ENCODE data around the gene NBPF6. TPM values are rescaled to one million over a fixed set of nuclear protein-coding genes. Genes with fewer than 3 reads are reported as not detected.
"Not testable (repeated sequence)": the region's sequence is repeated elsewhere in the genome, so short reads cannot be mapped to it uniquely, and the experiment has no call there.

Gene NBPF6
- total and polyA plus RNA-seq, 2 donors (not counting 1 experiment from before 2014, with no cell fraction given), result not detected

DNA sequence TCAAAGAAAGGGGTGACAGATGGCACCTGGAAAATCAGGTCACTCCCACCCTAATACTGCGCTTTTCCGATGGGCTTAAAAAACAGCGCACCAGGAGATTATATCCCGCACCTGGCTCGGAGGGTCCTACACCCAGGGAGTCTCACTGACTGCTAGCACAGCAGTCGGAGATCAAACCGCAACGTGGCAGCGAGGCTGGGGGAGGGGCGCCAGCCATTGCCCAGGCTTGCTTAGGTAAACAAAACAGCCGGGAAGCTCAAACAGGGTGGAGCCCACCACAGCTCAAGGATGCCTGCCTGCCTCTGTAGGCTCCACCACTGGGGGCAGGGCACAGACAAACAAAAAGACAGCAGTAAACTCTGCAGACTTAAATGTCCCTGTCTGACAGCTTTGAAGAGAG is 36.6 kb downstream of the NBPF6 start:
- intact Hi-C loops (cut with micrococcal nuclease); H3K27me3 ChIP-seq (replicated peaks in 1 of 4; ENCODE audit: control extremely low read depth in 1 of 4, control insufficient read depth in 3 of 4, insufficient read depth in 4 of 4, low read length in 3 of 4); H3K4me3 Mint-ChIP-seq; POLR2A ChIA-PET; DNase-seq; H2AFZ ChIP-seq (ENCODE audit: insufficient read depth, low read depth, low read length, poor library complexity, severe bottlenecking); H3K9me3 Mint-ChIP-seq (ENCODE audit: insufficient read depth); H3K36me3 ChIP-seq (replicated peaks in 1 of 2; ENCODE audit: control extremely low read depth in 1 of 2, control insufficient read depth in 1 of 2, extremely low read depth in 1 of 2, insufficient read depth in 2 of 2, low read length in 1 of 2); H3K9ac ChIP-seq (ENCODE audit: low read length); H3K79me2 ChIP-seq (ENCODE audit: control insufficient read depth, insufficient read depth, low read length); H3K4me2 ChIP-seq (replicated peaks; ENCODE audit: low read depth, low read length, poor library complexity, severe bottlenecking); H3K4me1 Mint-ChIP-seq; ATAC-seq (ENCODE audit: low read depth); H3K4me3 ChIP-seq (ENCODE audit: control extremely low read depth in 1 of 5, extremely low read depth in 1 of 5, insufficient read depth in 1 of 5, low read depth in 2 of 5, low read length in 4 of 5); H3K4me1 ChIP-seq (ENCODE audit: control insufficient read depth in 2 of 2, insufficient read depth in 2 of 2, low read length in 2 of 2); H3K27ac Mint-ChIP-seq; H3K27ac ChIP-seq (ENCODE audit: low read length in 2 of 2); H4K20me1 ChIP-seq (ENCODE audit: control insufficient read depth, insufficient read depth, low read length, poor library complexity, severe bottlenecking); CTCF ChIA-PET: not testable (repeated sequence)
- peaks cover 0 to 10% (median 0%) of the 10 kb centered on the region in 3 donors for H3K9me3 ChIP-seq (ENCODE audit: control extremely low read depth in 1 of 3, control insufficient read depth in 2 of 3, insufficient read depth in 1 of 3, low read length in 2 of 3)
- 98% methylated on average over 11 of the region's 11 CpGs for WGBS (ENCODE audit: insufficient coverage)
- H3K27me3 Mint-ChIP-seq, result peaks cover 10% of the 10 kb centered on the region

GRCh38 chr1:108495008-108495407 is 44.9 kb downstream of the NBPF6 start:
- H3K4me2 ChIP-seq (replicated peaks; ENCODE audit: low read depth, low read length, poor library complexity, severe bottlenecking); H3K4me1 ChIP-seq (ENCODE audit: control insufficient read depth in 2 of 2, insufficient read depth in 2 of 2, low read length in 2 of 2); H3K9ac ChIP-seq (ENCODE audit: low read length); H3K27me3 ChIP-seq (replicated peaks in 1 of 4; ENCODE audit: control extremely low read depth in 1 of 4, control insufficient read depth in 3 of 4, insufficient read depth in 4 of 4, low read length in 3 of 4); DNase-seq; CTCF ChIA-PET; H3K4me1 Mint-ChIP-seq; H3K4me3 ChIP-seq (ENCODE audit: control extremely low read depth in 1 of 5, extremely low read depth in 1 of 5, insufficient read depth in 1 of 5, low read depth in 2 of 5, low read length in 4 of 5); H3K27ac Mint-ChIP-seq; H3K79me2 ChIP-seq (ENCODE audit: control insufficient read depth, insufficient read depth, low read length); POLR2A ChIA-PET; ATAC-seq (ENCODE audit: low read depth); H4K20me1 ChIP-seq (ENCODE audit: control insufficient read depth, insufficient read depth, low read length, poor library complexity, severe bottlenecking); H3K27ac ChIP-seq (ENCODE audit: low read length in 2 of 2); H3K36me3 ChIP-seq (replicated peaks in 1 of 2; ENCODE audit: control extremely low read depth in 1 of 2, control insufficient read depth in 1 of 2, extremely low read depth in 1 of 2, insufficient read depth in 2 of 2, low read length in 1 of 2); intact Hi-C loops (cut with micrococcal nuclease); H3K4me3 Mint-ChIP-seq; H2AFZ ChIP-seq (ENCODE audit: insufficient read depth, low read depth, low read length, poor library complexity, severe bottlenecking); H3K9me3 ChIP-seq (ENCODE audit: control extremely low read depth in 1 of 3, control insufficient read depth in 2 of 3, insufficient read depth in 1 of 3, low read length in 2 of 3); H3K9me3 Mint-ChIP-seq (ENCODE audit: insufficient read depth): not testable (repeated sequence)
- WGBS (ENCODE audit: insufficient coverage), result 100% methylated on average over 1 of the region's 1 CpG
- peaks cover 15% of the 10 kb centered on the region for H3K27me3 Mint-ChIP-seq

DNA sequence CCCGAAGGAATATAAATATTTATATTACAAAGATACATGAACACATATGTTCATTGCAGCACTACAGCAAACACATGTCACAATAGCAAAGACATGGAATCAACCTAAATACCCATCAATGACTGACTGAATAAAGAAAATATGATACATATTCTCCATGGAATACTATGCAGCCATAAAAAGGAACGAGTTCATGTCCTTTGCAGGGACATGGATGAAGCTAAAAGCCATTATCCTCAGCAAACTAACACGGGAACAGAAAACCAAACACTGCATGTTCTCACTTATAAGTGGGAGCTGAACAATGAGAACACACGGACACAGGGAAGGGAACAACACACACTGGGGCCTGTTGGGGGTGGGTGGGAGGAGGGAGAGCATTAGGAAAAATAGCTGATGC is 46.7 kb downstream of the NBPF6 start:
- 40% methylated on average over 1 of the region's 4 CpGs for WGBS (ENCODE audit: insufficient coverage)
- H3K4me3 Mint-ChIP-seq; H3K36me3 ChIP-seq (replicated peaks in 1 of 2; ENCODE audit: control extremely low read depth in 1 of 2, control insufficient read depth in 1 of 2, extremely low read depth in 1 of 2, insufficient read depth in 2 of 2, low read length in 1 of 2); H3K79me2 ChIP-seq (ENCODE audit: control insufficient read depth, insufficient read depth, low read length); H2AFZ ChIP-seq (ENCODE audit: insufficient read depth, low read depth, low read length, poor library complexity, severe bottlenecking); H3K4me1 ChIP-seq (ENCODE audit: control insufficient read depth in 2 of 2, insufficient read depth in 2 of 2, low read length in 2 of 2); CTCF ChIA-PET; H3K9me3 ChIP-seq (ENCODE audit: control extremely low read depth in 1 of 3, control insufficient read depth in 2 of 3, insufficient read depth in 1 of 3, low read length in 2 of 3); H4K20me1 ChIP-seq (ENCODE audit: control insufficient read depth, insufficient read depth, low read length, poor library complexity, severe bottlenecking); H3K27ac ChIP-seq (ENCODE audit: low read length in 2 of 2); H3K27me3 ChIP-seq (replicated peaks in 1 of 4; ENCODE audit: control extremely low read depth in 1 of 4, control insufficient read depth in 3 of 4, insufficient read depth in 4 of 4, low read length in 3 of 4); intact Hi-C loops (cut with micrococcal nuclease); H3K4me2 ChIP-seq (replicated peaks; ENCODE audit: low read depth, low read length, poor library complexity, severe bottlenecking); H3K4me1 Mint-ChIP-seq; H3K4me3 ChIP-seq (ENCODE audit: control extremely low read depth in 1 of 5, extremely low read depth in 1 of 5, insufficient read depth in 1 of 5, low read depth in 2 of 5, low read length in 4 of 5); ATAC-seq (ENCODE audit: low read depth); DNase-seq; POLR2A ChIA-PET; H3K27ac Mint-ChIP-seq; H3K9me3 Mint-ChIP-seq (ENCODE audit: insufficient read depth); H3K9ac ChIP-seq (ENCODE audit: low read length): not testable (repeated sequence)
- H3K27me3 Mint-ChIP-seq, result peaks cover 15% of the 10 kb centered on the region
